Activated CD8-positive, alpha-beta memory T cell treated with anti-CD3 and anti-CD28 coated beads for 4 hours (primary cell): ENCODE results near the gene TMEM54.

Experiments
- DNase-seq, 2 donors: peaks; one replicate each; pipeline ENCODE4 v3.0.0-alpha.2; 2020; ENCODE audit warnings: low read depth in 2 of 2

Gene TMEM54

GRCh38 chr1:32895325-32896215 lies 5.6 kb downstream of the TMEM54 start:
- no peak for DNase-seq

GRCh38 chr1:32894681-32895080 lies 6.5 kb downstream of the TMEM54 start:
- DNase-seq, result no peak

- no peak for DNase-seq
These were observed 7.1 kb downstream of the TMEM54 start for GRCh38 chr1:32894019-32894600.

GRCh38 chr1:32893198-32894018 lies 7.8 kb downstream of the TMEM54 start:
- no peak for DNase-seq

GRCh38 chr1:32892368-32893197 lies 8.6 kb downstream of the TMEM54 start:
- DNase-seq, result no peak

- DNase-seq, result no peak
These were observed 9.6 kb downstream of the TMEM54 start for GRCh38 chr1:32891630-32892029.

- no peak for DNase-seq
These were observed 10.0 kb downstream of the TMEM54 start for GRCh38 chr1:32891241-32891570.

- DNase-seq, result no peak
These were observed 10.5 kb downstream of the TMEM54 start for GRCh38 chr1:32890516-32891240.

GRCh38 chr1:32889731-32890278 lies 11.4 kb downstream of the TMEM54 start:
- DNase-seq, result no peak

- DNase-seq, result no peak
These were observed 12.3 kb downstream of the TMEM54 start for GRCh38 chr1:32888677-32889420.

- no peak for DNase-seq
These were observed 13.1 kb downstream of the TMEM54 start for GRCh38 chr1:32888134-32888533.

- DNase-seq, result no peak
These were observed 13.6 kb downstream of the TMEM54 start for GRCh38 chr1:32887623-32888022.

GRCh38 chr1:32886828-32887414 lies 14.3 kb downstream of the TMEM54 start:
- DNase-seq, result no peak

- no peak for DNase-seq
These were observed 15.0 kb downstream of the TMEM54 start, which contains the start of gene HPCA for GRCh38 chr1:32886004-32886827. HPCA (plus strand) TSS chr1:32886491; CDS start chr1:32888899, 2,408 bp downstream.

GRCh38 chr1:32885676-32886003 lies 15.5 kb downstream of the TMEM54 start:
- no peak for DNase-seq

- DNase-seq, result no peak
These were observed 16.5 kb downstream of the TMEM54 start for GRCh38 chr1:32884726-32885125.

GRCh38 chr1:32884032-32884372 lies 17.2 kb downstream of the TMEM54 start:
- no peak for DNase-seq

- no peak for DNase-seq
These were observed 17.7 kb downstream of the TMEM54 start for GRCh38 chr1:32883338-32884031.
